ENCODE data around the gene CAPN2. TPM values are rescaled to one million over a fixed set of nuclear protein-coding genes. Genes with fewer than 3 reads are reported as not detected.

The CAPN2 gene
- total and polyA plus RNA-seq, 9 donors: 70.6 to 267 (median 171) TPM

DNA sequence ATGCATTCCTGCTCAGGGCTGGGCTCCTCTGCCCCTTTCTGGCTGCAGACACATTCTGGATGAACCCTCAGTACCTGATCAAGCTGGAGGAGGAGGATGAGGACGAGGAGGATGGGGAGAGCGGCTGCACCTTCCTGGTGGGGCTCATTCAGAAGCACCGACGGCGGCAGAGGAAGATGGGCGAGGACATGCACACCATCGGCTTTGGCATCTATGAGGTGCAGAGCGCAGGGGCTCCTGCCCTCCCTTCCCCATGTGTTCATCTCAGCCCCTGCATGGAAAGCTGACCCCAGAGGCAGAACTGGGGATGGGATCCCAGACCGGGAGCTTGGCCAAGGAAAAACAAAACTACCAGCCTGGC is 43.1 kb downstream of the CAPN2 start:
- Histone ChIP-seq H3K27me3 (no peaks in the 10 kb centered on the region), H3K4me1 (ENCODE audit: insufficient read depth) (no peaks in the 10 kb centered on the region), H3K27ac (no peak overlapping the region), H3K4me3 (no peak overlapping the region), H3K36me3 (no peaks in the 10 kb centered on the region), H3K9me3 (no peaks in the 10 kb centered on the region)
- no peak for DNase-seq
- TF ChIP-seq EP300 (IDR thresholded peaks at IDR 0.05) (no peak), POLR2A (IDR thresholded peaks at IDR 0.05) (no peak)
- TF ChIP-seq, protein P1, sequence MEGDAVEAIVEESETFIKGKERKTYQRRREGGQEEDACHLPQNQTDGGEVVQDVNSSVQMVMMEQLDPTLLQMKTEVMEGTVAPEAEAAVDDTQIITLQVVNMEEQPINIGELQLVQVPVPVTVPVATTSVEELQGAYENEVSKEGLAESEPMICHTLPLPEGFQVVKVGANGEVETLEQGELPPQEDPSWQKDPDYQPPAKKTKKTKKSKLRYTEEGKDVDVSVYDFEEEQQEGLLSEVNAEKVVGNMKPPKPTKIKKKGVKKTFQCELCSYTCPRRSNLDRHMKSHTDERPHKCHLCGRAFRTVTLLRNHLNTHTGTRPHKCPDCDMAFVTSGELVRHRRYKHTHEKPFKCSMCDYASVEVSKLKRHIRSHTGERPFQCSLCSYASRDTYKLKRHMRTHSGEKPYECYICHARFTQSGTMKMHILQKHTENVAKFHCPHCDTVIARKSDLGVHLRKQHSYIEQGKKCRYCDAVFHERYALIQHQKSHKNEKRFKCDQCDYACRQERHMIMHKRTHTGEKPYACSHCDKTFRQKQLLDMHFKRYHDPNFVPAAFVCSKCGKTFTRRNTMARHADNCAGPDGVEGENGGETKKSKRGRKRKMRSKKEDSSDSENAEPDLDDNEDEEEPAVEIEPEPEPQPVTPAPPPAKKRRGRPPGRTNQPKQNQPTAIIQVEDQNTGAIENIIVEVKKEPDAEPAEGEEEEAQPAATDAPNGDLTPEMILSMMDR (IDR thresholded peaks at IDR 0.05): no peak
- intact Hi-C loops (cut with DNase I): no loop called here
- WGBS, 3 donors: 78 to 83% (median 82%) methylated on average over 9 of the region's 9 CpGs

DNA sequence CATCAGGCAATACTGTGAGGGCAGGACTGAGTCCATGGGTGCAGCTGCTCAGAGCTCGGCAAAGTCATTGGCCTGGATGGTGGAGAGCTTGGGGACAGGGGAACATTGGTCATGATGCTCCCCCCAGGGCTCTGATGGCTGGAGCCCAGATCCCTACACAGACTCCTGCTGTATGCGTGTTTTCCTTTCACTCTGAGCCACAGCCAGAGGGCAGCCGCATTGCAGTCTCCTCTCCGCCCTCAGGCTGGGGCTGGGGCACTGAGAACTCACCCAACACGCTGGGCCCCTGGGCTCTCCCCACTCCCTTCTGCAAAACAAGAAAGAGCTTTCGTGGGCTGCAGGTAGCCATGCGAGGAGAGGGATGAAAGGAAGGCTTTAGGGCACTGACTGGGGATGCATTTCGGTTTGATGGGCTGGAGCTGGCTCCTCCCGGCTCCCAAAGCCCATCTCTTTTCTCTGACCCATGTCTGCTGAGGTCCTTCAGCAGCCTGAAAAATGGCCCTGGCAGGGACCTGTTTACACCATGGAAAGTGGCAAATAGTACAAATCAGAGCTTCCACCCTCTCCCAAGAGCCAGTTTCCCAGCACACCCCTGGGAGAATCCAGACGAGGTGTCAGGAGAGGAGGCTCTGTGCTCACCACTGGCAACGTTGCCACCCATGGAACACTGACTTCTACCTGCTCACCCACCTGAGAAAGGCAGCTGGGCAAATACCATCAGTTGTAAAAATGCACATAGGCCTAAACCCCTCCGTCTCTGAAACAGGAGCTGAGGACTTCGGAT is 43.8 kb downstream of the CAPN2 start:
- no peak overlapping the region for H3K4me3 ChIP-seq
- no peaks in the 10 kb centered on the region for H3K4me1 ChIP-seq (ENCODE audit: insufficient read depth)
- H3K27ac ChIP-seq: no peak overlapping the region
- no peaks in the 10 kb centered on the region for H3K36me3 ChIP-seq
- no peak for DNase-seq
- H3K27me3 ChIP-seq: no peaks in the 10 kb centered on the region
- intact Hi-C loops (cut with DNase I): no loop called here
- no peak for TF ChIP-seq EP300 (IDR thresholded peaks at IDR 0.05)
- TF ChIP-seq, protein P1 (IDR thresholded peaks at IDR 0.05): no peak
- TF ChIP-seq POLR2A (IDR thresholded peaks at IDR 0.05): no peak
- H3K9me3 ChIP-seq: no peaks in the 10 kb centered on the region
- 78 to 81% (median 79%) methylated on average over 13 of the region's 13 CpGs for WGBS, 3 donors

DNA sequence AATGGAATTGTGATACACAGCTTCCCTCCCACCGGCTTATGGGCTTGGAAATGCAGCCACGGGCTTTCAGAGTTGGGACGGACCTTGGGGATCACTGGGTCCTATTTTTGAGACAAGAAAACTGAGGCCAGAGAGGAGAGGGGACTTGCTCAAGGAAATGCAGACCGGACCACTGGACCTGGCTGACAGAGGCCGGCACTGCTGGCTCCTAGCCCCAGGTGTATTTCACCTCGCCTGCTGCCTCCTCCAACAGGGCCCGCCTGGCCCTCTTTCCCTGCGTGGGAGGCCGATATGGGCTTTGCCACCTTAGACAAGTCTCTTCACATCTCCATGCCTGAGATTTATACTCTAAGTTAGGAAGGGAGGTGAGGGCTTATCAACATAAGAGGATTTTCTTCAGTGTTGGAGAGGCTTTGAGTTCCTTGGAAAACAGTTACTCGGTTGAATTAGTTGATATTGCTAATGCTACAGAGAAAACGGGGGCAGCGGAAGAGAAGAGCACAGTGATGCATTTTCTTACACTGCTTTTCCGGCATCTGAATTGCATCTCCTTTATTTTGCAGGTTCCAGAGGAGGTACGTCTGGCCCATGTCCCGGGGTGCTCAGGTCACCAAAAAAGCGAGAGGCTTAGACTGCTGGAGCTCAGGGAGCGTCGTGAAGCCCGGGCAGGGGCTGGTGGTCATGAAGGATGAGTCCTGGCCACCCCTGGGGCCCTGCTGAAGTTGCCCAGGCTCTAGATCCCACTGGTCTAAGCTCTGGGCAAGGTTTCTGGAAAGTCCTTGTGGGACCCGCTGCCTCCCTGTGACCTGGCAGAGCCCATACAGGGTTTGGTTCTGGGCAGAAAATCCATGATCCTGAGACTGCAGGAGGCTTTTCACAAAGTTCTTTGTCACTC is 44.7 kb downstream of the CAPN2 start:
- Histone ChIP-seq H3K4me3 (no peak overlapping the region), H3K36me3 (no peaks in the 10 kb centered on the region), H3K9me3 (no peaks in the 10 kb centered on the region), H3K27me3 (no peaks in the 10 kb centered on the region), H3K27ac (no peak overlapping the region), H3K4me1 (ENCODE audit: insufficient read depth) (no peaks in the 10 kb centered on the region)
- DNase-seq: no peak
- WGBS, 3 donors: 82 to 88% (median 87%) methylated on average over 20 of the region's 20 CpGs
- no peak for TF ChIP-seq EP300 (IDR thresholded peaks at IDR 0.05)
- TF ChIP-seq, protein P1 (IDR thresholded peaks at IDR 0.05): no peak
- no peak for TF ChIP-seq POLR2A (IDR thresholded peaks at IDR 0.05)
- intact Hi-C loops (cut with DNase I): no loop called here

DNA sequence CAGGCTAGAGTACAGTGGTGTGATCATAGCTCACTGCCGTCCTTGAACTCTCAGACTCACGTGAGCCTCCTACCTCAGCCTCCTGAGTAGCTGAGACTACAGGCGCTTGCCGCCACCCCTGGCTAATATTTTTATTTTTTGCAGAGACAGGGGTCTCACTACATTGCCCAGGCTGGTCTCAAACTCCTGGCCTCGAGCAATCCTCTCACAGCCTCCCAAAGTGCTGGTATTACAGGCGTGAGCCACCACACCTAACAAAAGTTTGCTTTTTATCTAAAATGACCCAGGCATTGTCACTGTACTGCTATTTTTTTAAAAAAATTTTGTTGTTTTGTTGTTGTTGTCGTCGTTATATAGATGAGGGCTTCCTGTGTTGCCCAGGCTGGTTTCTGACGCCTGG is 46.4 kb downstream of the CAPN2 start:
- H3K36me3 ChIP-seq: no peaks in the 10 kb centered on the region
- TF ChIP-seq EP300 (IDR thresholded peaks at IDR 0.05): no peak
- TF ChIP-seq POLR2A (IDR thresholded peaks at IDR 0.05): no peak
- TF ChIP-seq, protein P1 (IDR thresholded peaks at IDR 0.05): no peak

More for the DNA sequence above, 46.4 kb downstream of the CAPN2 start:
- 91 to 95% (median 93%) methylated on average over 9 of the region's 9 CpGs for WGBS, 3 donors
- Histone ChIP-seq H3K27me3 (no peaks in the 10 kb centered on the region), H3K4me3 (no peak overlapping the region), H3K4me1 (ENCODE audit: insufficient read depth) (no peaks in the 10 kb centered on the region), H3K27ac (no peak overlapping the region), H3K9me3 (no peaks in the 10 kb centered on the region)
- no peak for DNase-seq
- intact Hi-C loops (cut with DNase I): no loop called here
